ENCODE results near the gene STARD10. TPM values are rescaled to one million over a fixed set of nuclear protein-coding genes. Genes with fewer than 3 reads are reported as not detected.

The STARD10 gene
- total RNA-seq, 2 experiments from 2014 or later = 4.0 to 4.5 TPM

GRCh38 chr11:72705442-72706365 lies 88.1 kb downstream of the STARD10 start:
- no peaks in the 10 kb centered on the region for H3K4me1 Mint-ChIP-seq (ENCODE audit: low read depth)
- peak overlapping the region; percentile 6 for H3K27ac Mint-ChIP-seq
- peaks cover 48% of the 10 kb centered on the region for H3K36me3 Mint-ChIP-seq (ENCODE audit: low read depth)
- ChIA-PET POLR2A (no interaction called here), CTCF (interaction anchor here (0.6 to 1.4 kb wide), 3 partner anchors 22 to 468 kb away, joined by 3 to 6 read pairs (median 3); no protein-coding TSS in a partner anchor)
- no peak overlapping the region for H3K4me3 Mint-ChIP-seq
- no peaks in the 10 kb centered on the region for H3K9me3 Mint-ChIP-seq (ENCODE audit: insufficient read depth)
- ATAC-seq (no peak), DNase-seq (no peak)
- H3K27me3 Mint-ChIP-seq (ENCODE audit: low read depth) = no peaks in the 10 kb centered on the region

GRCh38 chr11:72704783-72705265 lies 89.0 kb downstream of the STARD10 start:
- no peak for ATAC-seq
- H3K4me3 Mint-ChIP-seq = no peak overlapping the region
- peaks cover 48% of the 10 kb centered on the region for H3K36me3 Mint-ChIP-seq (ENCODE audit: low read depth)
- ChIA-PET POLR2A (no interaction called here), CTCF (interaction anchor here (0.7 to 1.7 kb wide), 3 partner anchors 20 to 467 kb away, joined by 3 to 6 read pairs (median 3); no protein-coding TSS in a partner anchor)
- H3K9me3 Mint-ChIP-seq (ENCODE audit: insufficient read depth) = no peaks in the 10 kb centered on the region
- H3K4me1 Mint-ChIP-seq (ENCODE audit: low read depth) = no peaks in the 10 kb centered on the region
- H3K27ac Mint-ChIP-seq = no peak overlapping the region
- no peaks in the 10 kb centered on the region for H3K27me3 Mint-ChIP-seq (ENCODE audit: low read depth)
- no peak for DNase-seq

Small RNA genes lying within 50 kb of the gene (microRNA-seq; reads per million reads assigned to microRNA genes)
- not detected for gene MIR4692

Other genes with a start within 250 kb of the STARD10 start
- under 1 TPM; 0.26 to 0.37 TPM for gene PDE2A, start 119.6 kb downstream of the STARD10 start, total RNA-seq
- 10 to 100 TPM; 84.3 to 89.6 TPM for gene ARAP1, start 41.6 kb downstream of the STARD10 start, total RNA-seq
- gene ATG16L2, start 20.4 kb upstream of the STARD10 start, total RNA-seq = 100 to 1,000 TPM; 104 to 105 TPM

Data from activated CD8-positive, alpha-beta T cell treated with anti-CD3 and anti-CD28 coated beads, Interleukin-2, amount 10 ng/mL, durations not matched to agents 7 days and 5 days (primary cell).